ENCODE measurements around the gene RIMBP2.
"Not testable (repeated sequence)": the region's sequence is repeated elsewhere in the genome, so short reads cannot be mapped to it uniquely, and the experiment has no call there.

Gene RIMBP2

GRCh38 chr12:130602251-130602650, 113.8 kb downstream of the RIMBP2 start:
- DNase-seq (ENCODE audit: low spot score), result no peak

- DNase-seq (ENCODE audit: low spot score), result no peak
Observed at GRCh38 chr12:130601327-130601726, 114.8 kb downstream of the RIMBP2 start.

GRCh38 chr12:130596241-130596640, 119.9 kb downstream of the RIMBP2 start:
- no peak for DNase-seq (ENCODE audit: low spot score)

GRCh38 chr12:130595566-130595965, 120.5 kb downstream of the RIMBP2 start:
- no peak for DNase-seq (ENCODE audit: low spot score)

GRCh38 chr12:130593056-130593455, 123.0 kb downstream of the RIMBP2 start:
- no peak for DNase-seq (ENCODE audit: low spot score)

GRCh38 chr12:130592641-130593040, 123.5 kb downstream of the RIMBP2 start:
- DNase-seq (ENCODE audit: low spot score), result no peak

- DNase-seq (ENCODE audit: low spot score), result no peak
Observed at GRCh38 chr12:130591736-130592135, 124.4 kb downstream of the RIMBP2 start.

- no peak for DNase-seq (ENCODE audit: low spot score)
Observed at GRCh38 chr12:130590685-130591084, 125.4 kb downstream of the RIMBP2 start.

- DNase-seq (ENCODE audit: low spot score), result no peak
Observed at GRCh38 chr12:130589540-130590317, 126.4 kb downstream of the RIMBP2 start.

- no peak for DNase-seq (ENCODE audit: low spot score)
Observed at GRCh38 chr12:130588696-130589539, 127.2 kb downstream of the RIMBP2 start.

- DNase-seq (ENCODE audit: low spot score), result no peak
Observed at GRCh38 chr12:130587966-130588365, 128.1 kb downstream of the RIMBP2 start.

- DNase-seq (ENCODE audit: low spot score), result not testable (repeated sequence)
Observed at GRCh38 chr12:130584475-130584874, 131.6 kb downstream of the RIMBP2 start.

- DNase-seq (ENCODE audit: low spot score), result no peak
Observed at GRCh38 chr12:130583800-130584199, 132.3 kb downstream of the RIMBP2 start.

GRCh38 chr12:130583317-130583716, 132.8 kb downstream of the RIMBP2 start:
- DNase-seq (ENCODE audit: low spot score), result no peak

GRCh38 chr12:130582286-130582685, 133.8 kb downstream of the RIMBP2 start:
- no peak for DNase-seq (ENCODE audit: low spot score)

GRCh38 chr12:130581782-130582181, 134.3 kb downstream of the RIMBP2 start:
- DNase-seq (ENCODE audit: low spot score), result no peak

GRCh38 chr12:130579231-130579630, 136.9 kb downstream of the RIMBP2 start:
- DNase-seq (ENCODE audit: low spot score), result no peak

- no peak for DNase-seq (ENCODE audit: low spot score)
Observed at GRCh38 chr12:130577351-130577750, 138.7 kb downstream of the RIMBP2 start.

- DNase-seq (ENCODE audit: low spot score), result no peak
Observed at GRCh38 chr12:130576371-130576816, 139.7 kb downstream of the RIMBP2 start.

GRCh38 chr12:130574402-130574801, 141.7 kb downstream of the RIMBP2 start:
- no peak for DNase-seq (ENCODE audit: low spot score)

GRCh38 chr12:130573766-130574165, 142.3 kb downstream of the RIMBP2 start:
- no peak for DNase-seq (ENCODE audit: low spot score)

GRCh38 chr12:130573235-130573634, 142.9 kb downstream of the RIMBP2 start:
- no peak for DNase-seq (ENCODE audit: low spot score)

GRCh38 chr12:130572553-130572952, 143.5 kb downstream of the RIMBP2 start:
- DNase-seq (ENCODE audit: low spot score), result no peak
